HG02763 (cell line): Measurements from ENCODE around the gene BRINP2.

ENCODE experiments used
- ATAC-seq: cut with Tn5 transposase; IDR thresholded peaks from one replicate; pipeline ENCODE4 v1.9.1; 2021; ENCODE audit warnings: mild to moderate bottlenecking, moderate library complexity; ENCODE audit not compliant: unreplicated experiment

The BRINP2 gene

GRCh38 chr1:177216587-177217202 lies 45.9 kb downstream of the BRINP2 start:
- ATAC-seq = no peak

GRCh38 chr1:177219554-177220458 lies 49.0 kb downstream of the BRINP2 start:
- ATAC-seq = no peak

GRCh38 chr1:177223359-177223758 lies 52.6 kb downstream of the BRINP2 start:
- no peak for ATAC-seq

GRCh38 chr1:177227978-177228692 lies 57.4 kb downstream of the BRINP2 start:
- ATAC-seq = no peak

GRCh38 chr1:177228693-177229065 lies 57.9 kb downstream of the BRINP2 start:
- no peak for ATAC-seq

DNA sequence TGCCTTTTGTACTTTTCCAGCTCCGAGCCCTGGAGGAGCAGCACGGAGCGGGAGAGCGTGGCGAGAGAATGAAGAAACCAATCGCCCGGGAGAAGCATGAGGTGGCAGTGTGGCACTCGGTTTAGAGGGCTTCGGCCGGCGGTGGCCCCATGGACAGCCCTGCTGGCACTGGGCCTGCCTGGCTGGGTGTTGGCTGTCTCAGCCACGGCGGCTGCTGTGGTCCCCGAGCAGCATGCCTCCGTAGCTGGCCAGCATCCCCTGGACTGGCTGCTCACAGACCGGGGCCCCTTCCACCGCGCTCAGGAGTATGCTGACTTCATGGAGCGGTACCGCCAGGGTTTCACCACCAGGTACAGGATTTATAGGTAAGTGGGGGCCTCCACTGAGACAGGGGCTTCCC lies 59.0 kb downstream of the BRINP2 start:
- ATAC-seq = no peak

GRCh38 chr1:177230228-177231016 lies 59.7 kb downstream of the BRINP2 start:
- ATAC-seq = no peak

DNA sequence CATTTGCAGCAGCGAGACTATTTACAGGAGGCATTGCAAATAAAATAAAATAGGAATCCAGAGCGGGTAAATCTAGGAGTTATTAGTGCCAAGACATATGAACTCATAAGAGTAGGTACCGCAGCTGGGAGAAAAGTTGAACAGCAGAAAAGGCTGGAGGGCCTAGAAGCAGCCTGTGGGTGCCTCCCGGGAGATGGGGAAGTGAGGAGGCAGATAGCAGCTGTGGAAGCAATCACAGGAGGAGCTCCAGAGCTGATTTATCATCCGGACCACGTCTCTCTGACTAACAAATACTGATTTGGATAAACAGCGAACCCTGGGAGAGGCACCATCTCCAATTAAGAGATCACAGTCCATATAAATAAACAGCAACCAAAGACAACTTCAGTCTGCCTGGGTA lies 64.6 kb downstream of the BRINP2 start:
- ATAC-seq = no peak

GRCh38 chr1:177236962-177237361 lies 66.2 kb downstream of the BRINP2 start:
- no peak for ATAC-seq

DNA sequence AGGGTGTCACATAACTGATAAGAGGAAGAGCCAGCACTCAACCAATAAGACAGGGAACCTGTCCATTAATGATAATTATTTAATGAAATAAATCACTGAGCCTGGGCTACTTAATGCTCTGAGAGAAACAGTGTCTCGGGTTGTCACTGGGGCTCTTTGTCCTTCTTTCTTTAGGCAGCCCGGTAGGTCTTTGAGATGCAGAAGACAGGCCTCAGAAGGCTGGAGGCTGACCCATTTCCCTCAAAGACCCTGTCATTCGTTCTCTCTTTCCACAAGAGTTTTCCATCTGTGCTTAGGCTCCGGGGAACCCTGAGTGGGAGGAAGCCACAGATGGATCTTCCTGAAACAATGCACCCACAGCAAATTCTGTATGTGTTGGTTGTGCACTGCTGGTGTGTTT lies 68.2 kb downstream of the BRINP2 start:
- no peak for ATAC-seq

- no peak for ATAC-seq
Measured at GRCh38 chr1:177239792-177240191, 69.0 kb downstream of the BRINP2 start.

- ATAC-seq = no peak
Measured at GRCh38 chr1:177243773-177244172, 73.0 kb downstream of the BRINP2 start.

DNA sequence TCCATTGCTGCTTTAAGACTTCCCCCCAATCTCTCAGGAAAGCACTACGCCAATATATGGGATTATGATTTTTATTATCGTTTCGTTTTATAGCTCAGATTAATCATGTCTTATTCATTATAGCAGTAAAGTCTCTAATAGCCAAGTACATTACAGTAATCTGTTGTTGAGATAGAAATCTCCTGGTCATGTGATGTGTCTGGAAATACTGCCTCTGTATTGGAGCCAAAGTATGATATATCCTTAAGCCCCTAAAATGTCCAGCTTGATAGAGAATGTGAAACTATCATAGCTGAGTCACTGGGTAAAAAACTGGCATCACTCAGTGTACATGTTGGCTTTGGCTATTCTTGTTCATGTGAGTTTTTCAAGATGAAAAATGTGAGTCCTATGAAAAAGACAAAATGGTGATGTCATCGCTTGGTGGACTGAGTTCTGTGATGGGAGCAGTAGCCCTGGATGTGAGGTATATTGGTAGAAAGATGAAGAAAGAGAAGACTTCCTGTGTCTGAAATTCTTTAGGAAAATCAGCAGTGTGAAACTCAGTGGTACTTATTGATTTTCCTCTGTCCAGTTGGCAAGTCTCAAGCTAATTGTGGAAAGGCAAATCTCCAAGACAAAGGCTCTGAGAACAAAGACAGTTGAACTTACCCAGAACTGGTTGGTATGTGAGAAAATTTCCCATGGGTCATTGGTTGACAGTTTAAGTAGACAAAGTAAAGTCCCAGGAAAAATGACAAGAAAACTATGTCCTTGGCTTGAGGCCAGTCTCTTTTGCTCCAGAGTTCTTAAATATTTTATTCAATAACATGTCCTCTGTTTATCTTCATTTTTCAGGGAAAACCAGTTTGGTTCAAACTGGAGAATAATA lies 76.2 kb downstream of the BRINP2 start:
- ATAC-seq = no peak

DNA sequence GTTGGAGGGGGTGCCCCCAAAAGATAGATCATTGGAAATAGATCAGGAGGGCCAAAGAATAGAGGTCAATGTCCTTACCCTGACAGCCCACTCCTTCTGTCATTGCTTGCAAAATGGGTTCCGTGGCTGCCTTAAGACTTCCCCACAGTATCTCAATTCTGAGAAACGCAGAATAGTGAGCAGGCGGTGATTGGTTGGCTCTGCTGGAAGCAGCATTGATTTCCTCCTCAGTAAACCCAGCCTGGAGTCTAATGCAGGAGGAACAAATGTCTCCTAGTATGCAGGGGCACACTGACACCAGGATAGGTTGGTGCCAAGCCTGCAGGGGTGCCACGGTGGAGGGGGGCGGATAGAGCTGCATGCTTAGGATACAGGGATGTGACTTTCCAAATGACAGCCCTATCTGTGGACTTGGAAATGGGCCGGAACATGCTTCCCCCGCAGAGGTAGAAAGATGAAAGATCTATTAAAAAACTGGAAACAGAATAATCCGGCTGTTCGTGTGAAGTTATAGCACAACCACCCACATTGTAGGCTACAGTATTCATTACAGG lies 76.9 kb downstream of the BRINP2 start:
- ATAC-seq = no peak

DNA sequence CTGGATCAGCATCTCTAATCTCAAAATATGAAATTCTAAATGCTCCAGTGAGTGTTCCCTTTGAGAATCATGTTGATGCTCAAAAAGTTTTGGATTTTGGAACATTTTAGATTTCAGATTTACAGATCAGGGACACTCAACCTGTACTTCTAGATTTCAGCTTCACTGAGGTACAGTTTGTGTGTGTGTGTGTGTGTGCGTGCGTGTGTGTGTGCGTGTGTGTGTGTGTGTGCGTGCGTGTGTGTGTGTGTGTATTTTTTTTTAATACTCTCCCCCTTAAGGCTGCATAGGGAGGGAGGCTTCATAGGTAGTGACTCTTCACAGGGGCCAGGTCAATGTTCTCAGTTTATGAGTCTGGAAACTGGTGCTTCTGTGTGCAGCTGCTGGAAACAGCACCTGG lies 77.5 kb downstream of the BRINP2 start:
- ATAC-seq = no peak

DNA sequence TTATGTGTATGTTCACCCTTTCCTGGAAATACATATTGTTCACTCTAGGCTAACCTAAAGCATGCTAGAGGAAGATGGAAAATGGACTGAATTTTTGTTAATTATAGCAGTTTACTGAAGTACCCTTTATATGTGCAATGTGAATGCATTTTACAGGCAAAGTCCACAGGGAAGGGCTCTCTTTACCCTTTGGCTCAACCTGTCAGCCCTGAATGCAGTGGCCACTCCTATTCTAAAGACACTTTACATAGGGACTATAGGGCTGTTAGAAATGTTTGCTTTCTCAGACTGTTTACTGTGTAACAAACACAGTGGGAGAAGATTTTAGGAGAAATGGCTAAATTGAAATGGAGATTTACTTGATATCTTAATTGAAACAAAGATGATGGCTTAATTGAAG lies 78.5 kb downstream of the BRINP2 start:
- no peak for ATAC-seq

GRCh38 chr1:177252877-177253276 lies 82.1 kb downstream of the BRINP2 start:
- no peak for ATAC-seq

DNA sequence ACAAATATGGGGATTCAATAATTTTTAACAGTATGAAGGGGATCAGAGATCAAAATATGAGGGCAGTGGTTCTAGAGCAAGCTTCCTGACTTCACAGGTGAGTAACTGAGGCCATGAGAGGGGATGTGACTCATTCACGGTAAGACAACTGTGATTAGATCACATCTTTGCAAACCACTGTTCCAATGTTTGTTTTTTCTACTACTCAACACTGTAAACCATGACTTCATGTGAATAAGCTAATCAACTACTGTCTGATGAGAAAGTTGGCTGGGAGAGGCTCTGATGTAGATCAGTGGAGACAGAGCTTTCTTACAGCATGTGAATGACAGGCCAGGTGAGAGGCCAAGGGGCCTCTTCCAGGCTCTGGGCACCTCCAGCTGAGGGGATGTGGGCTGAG lies 84.7 kb downstream of the BRINP2 start:
- ATAC-seq = no peak

DNA sequence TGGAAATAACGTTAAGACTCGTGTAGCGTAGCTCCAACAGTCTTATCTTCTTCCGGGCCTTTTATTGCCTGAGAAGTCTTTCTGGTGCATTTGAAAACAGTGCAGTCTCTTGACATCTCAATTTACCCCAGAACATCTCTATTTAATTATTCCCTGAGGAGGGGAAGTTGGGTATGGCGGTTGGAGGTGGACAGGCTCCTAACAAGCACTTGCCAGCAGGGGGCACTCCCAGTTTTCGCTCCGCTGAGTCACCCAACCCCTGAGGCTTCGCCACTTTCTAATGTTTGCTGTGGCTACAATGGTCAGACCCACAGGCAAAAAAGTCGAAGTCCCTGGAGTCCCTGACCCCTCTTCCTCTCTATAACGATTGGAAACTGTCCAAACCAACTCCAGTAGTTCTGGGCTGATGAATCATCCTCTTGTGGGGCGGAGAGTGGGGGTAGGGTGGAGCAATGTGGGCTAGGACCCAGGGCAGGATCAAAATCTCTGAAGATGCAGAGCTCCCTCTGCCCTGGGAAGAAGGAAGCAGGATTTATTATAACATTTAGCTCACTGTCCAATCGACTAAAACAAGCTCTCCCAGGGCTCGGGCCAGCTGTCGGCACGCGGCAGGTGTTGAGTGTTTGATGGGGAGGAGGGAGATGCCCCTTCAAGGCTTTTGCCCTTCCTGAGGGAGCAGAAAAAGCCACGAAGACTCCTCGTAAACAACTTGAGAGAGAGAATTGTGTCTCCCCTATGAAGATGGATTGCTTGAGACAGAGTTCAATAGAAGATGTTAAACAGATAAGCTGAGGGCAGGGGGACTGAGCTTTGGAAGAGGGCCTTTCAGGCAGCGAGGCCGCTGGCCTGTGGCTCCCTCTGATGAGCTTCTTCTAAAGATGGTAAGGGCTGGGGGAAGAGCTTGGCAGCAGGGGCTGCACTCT lies 85.7 kb downstream of the BRINP2 start:
- no peak for ATAC-seq
